GM19372 (cell line): ENCODE data around the gene LHFPL5.

ENCODE experiments used
- ATAC-seq: cut with Tn5 transposase; IDR thresholded peaks from one replicate; pipeline ENCODE4 v1.9.1; 2021; ENCODE audit warnings: mild to moderate bottlenecking, low read depth, moderate library complexity; ENCODE audit not compliant: unreplicated experiment

The LHFPL5 gene

GRCh38 chr6:35850208-35850607 is 45.1 kb downstream of the LHFPL5 start:
- no peak for ATAC-seq

GRCh38 chr6:35852994-35853393 is 47.8 kb downstream of the LHFPL5 start:
- no peak for ATAC-seq

GRCh38 chr6:35856250-35856649 is 51.1 kb downstream of the LHFPL5 start:
- no peak for ATAC-seq

- ATAC-seq = no peak
Measured at GRCh38 chr6:35857853-35858252, 52.7 kb downstream of the LHFPL5 start.

- no peak for ATAC-seq
Measured at GRCh38 chr6:35859367-35859766, 54.2 kb downstream of the LHFPL5 start.
